Calu3 (cell line): Measurements from ENCODE around the gene SLC9A5. TPM values are rescaled to one million over a fixed set of nuclear protein-coding genes. Genes with fewer than 3 reads are reported as not detected.

Experiments
- BruUV-seq: library from RNA; stranded (reverse); fragments of 400-500 nt; replicated peaks from 2 replicates; lab custom pipeline; 2021; lab: Mats Ljungman, UMichigan
- CTCF ChIA-PET: fragments of 300-600 bp; sonication (Branson Sonifier 250); formaldehyde crosslinking; loops from one replicate; lab custom pipeline; 2022; ENCODE audit warnings: antibody characterized with exemption; lab: Charles Lee
- DNase-seq: peaks from one replicate; pipeline ENCODE4 v3.0.0; 2022
- H3K27ac Mint-ChIP-seq: one replicate; pipeline ENCODE4 v1.8.0; 2022; ENCODE audit warnings: mixed read lengths; ENCODE audit not compliant: unreplicated experiment
- H3K27me3 Mint-ChIP-seq: one replicate; pipeline ENCODE4 v1.8.0; 2022; ENCODE audit warnings: mixed read lengths; ENCODE audit not compliant: unreplicated experiment
- H3K36me3 Mint-ChIP-seq: one replicate; pipeline ENCODE4 v1.8.0; 2022; ENCODE audit warnings: mild to moderate bottlenecking, moderate library complexity, mixed read lengths; ENCODE audit not compliant: insufficient read depth, unreplicated experiment
- H3K4me1 Mint-ChIP-seq: one replicate; pipeline ENCODE4 v1.8.0; 2022; ENCODE audit warnings: mild to moderate bottlenecking, low read depth, mixed read lengths; ENCODE audit not compliant: unreplicated experiment
- H3K4me3 Mint-ChIP-seq: one replicate; pipeline ENCODE4 v1.8.0; 2022; ENCODE audit warnings: mild to moderate bottlenecking, low read depth, moderate library complexity, mixed read lengths; ENCODE audit not compliant: unreplicated experiment
- H3K9me3 Mint-ChIP-seq: one replicate; pipeline ENCODE4 v1.8.0; 2022; ENCODE audit warnings: low read depth, mixed read lengths; ENCODE audit not compliant: unreplicated experiment
- intact Hi-C: fragments of 100-400 bp; cut with micrococcal nuclease; formaldehyde crosslinking; loops from one replicate; pipeline ENCODE4 v1.10.0; 2022; ENCODE audit not compliant: unreplicated experiment
- total RNA-seq: library from RNA; stranded (reverse); gene quantifications from 2 replicates; pipeline ENCODE4 v1.2.3, GENCODE V29; 2022
- TF ChIP-seq, protein P1 (sequence below): fragments of 200-600 bp; IDR thresholded peaks from one replicate; pipeline ENCODE4 v1.8.0; 2022; ENCODE audit warnings: antibody characterized with exemption; ENCODE audit not compliant: unreplicated experiment

Gene SLC9A5
- total RNA-seq, 1 experiment from 2014 or later = 2.4 TPM

GRCh38 chr16:67209565-67209964 is 39.2 kb upstream of the SLC9A5 start:
- no peaks in the 10 kb centered on the region for H3K9me3 Mint-ChIP-seq
- TF ChIP-seq, protein P1, sequence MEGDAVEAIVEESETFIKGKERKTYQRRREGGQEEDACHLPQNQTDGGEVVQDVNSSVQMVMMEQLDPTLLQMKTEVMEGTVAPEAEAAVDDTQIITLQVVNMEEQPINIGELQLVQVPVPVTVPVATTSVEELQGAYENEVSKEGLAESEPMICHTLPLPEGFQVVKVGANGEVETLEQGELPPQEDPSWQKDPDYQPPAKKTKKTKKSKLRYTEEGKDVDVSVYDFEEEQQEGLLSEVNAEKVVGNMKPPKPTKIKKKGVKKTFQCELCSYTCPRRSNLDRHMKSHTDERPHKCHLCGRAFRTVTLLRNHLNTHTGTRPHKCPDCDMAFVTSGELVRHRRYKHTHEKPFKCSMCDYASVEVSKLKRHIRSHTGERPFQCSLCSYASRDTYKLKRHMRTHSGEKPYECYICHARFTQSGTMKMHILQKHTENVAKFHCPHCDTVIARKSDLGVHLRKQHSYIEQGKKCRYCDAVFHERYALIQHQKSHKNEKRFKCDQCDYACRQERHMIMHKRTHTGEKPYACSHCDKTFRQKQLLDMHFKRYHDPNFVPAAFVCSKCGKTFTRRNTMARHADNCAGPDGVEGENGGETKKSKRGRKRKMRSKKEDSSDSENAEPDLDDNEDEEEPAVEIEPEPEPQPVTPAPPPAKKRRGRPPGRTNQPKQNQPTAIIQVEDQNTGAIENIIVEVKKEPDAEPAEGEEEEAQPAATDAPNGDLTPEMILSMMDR = no peak
- no peak for DNase-seq
- no TSS peak for BruUV-seq
- H3K27me3 Mint-ChIP-seq = peaks cover 13% of the 10 kb centered on the region
- peaks cover 16% of the 10 kb centered on the region for H3K36me3 Mint-ChIP-seq
- CTCF ChIA-PET = no interaction called here
- H3K4me3 Mint-ChIP-seq = no peak overlapping the region
- no peak overlapping the region for H3K27ac Mint-ChIP-seq
- no peaks in the 10 kb centered on the region for H3K4me1 Mint-ChIP-seq
- intact Hi-C loops = no loop called here

DNA sequence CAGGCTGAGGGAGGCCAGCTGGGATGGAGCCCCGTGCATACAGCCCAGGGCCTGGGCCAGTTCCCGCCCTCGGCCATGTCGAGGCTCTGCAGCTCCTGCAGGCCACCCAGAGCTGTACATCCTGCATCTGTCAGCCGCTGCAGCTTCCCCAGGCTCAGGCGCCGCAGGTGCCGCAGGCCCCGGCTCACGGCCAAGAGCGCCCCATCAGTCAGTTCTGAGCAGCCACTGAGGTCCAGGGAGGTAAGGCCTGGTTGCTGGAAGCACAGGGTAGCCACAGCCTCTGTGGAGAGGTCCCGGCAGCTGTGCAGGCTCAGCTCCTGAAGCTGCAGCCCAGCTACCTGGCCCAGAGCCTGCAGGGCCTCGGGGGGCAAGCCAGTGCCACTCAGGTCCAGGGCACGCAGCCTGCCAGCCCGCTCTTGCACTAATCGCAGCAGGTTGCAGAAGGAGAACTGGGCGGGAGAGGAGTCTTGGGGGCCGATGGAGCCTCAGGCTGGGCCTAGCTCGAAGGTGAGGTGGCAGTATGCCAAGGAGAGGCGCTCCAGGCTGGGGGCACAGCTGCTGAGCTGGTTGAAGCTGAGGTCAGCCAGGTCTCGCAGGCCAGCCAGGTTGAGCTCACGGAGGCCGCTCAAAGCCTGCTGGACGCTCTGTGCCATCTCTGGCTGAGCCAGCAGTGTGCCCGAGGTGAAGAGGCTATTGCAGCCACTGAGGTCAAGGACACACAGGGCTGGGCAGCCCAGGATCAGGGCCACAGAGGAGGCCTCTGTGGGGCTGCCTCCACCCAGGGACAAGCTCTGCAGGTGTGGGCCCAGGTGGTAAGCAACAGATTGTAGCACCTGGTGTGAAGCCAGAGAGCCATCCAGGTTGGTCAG is 38.5 kb upstream of the SLC9A5 start:
- TF ChIP-seq, protein P1 = no peak
- H3K27ac Mint-ChIP-seq = no peak overlapping the region
- H3K4me3 Mint-ChIP-seq = no peak overlapping the region
- H3K27me3 Mint-ChIP-seq = peaks cover 14% of the 10 kb centered on the region
- BruUV-seq = no TSS peak
- no peaks in the 10 kb centered on the region for H3K4me1 Mint-ChIP-seq
- no peak for DNase-seq
- no peaks in the 10 kb centered on the region for H3K9me3 Mint-ChIP-seq
- intact Hi-C loops = no loop called here
- CTCF ChIA-PET = no interaction called here
- peaks cover 14% of the 10 kb centered on the region for H3K36me3 Mint-ChIP-seq

GRCh38 chr16:67211674-67212073 is 37.1 kb upstream of the SLC9A5 start:
- Mint-ChIP-seq H3K9me3 (no peaks in the 10 kb centered on the region), H3K4me3 (no peak overlapping the region), H3K27me3 (peaks cover 28% of the 10 kb centered on the region), H3K36me3 (peaks cover 9% of the 10 kb centered on the region), H3K4me1 (no peaks in the 10 kb centered on the region), H3K27ac (no peak overlapping the region)
- no TSS peak for BruUV-seq
- CTCF ChIA-PET = no interaction called here
- DNase-seq = no peak
- intact Hi-C loops = no loop called here
- TF ChIP-seq, protein P1 = no peak

DNA sequence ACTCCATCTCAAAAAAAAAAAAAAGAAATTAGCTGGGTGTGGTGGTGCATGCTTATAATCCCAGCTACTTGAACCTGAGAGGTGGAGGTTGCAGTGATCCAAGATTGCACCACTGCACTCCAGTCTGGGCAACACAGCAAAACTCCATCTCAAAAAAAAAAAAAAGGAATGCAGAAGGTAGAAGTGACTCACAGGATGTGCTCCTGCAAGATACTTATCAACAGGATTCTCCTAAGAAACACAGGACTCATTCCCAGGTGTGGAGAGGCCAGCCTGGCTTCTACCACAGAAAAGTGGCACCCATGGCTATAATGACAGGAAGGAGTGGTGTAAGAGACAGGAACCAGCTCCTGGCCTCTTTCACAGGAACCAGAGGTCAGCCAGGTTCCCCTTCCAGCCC is 36.0 kb upstream of the SLC9A5 start:
- BruUV-seq = no TSS peak
- Mint-ChIP-seq H3K27me3 (peaks cover 38% of the 10 kb centered on the region), H3K9me3 (no peaks in the 10 kb centered on the region), H3K4me3 (no peak overlapping the region), H3K36me3 (peaks cover 2% of the 10 kb centered on the region), H3K27ac (no peak overlapping the region), H3K4me1 (no peaks in the 10 kb centered on the region)
- intact Hi-C loops = no loop called here
- no peak for DNase-seq
- CTCF ChIA-PET = interaction anchor here (0.7 kb wide), 1 partner anchor 327 kb away, joined by 3 read pairs; no protein-coding TSS in a partner anchor
- TF ChIP-seq, protein P1 = no peak
